Central memory CD8-positive, alpha-beta T cell (primary cell): ENCODE data around the gene ELF5.

Source experiments
- ATAC-seq: fragments of 150-1000 bp; cut with Tn5 transposase; replicated peaks from 2 replicates; pipeline ENCODE4 v1.10.0; 2022; ENCODE audit warnings: mild to moderate bottlenecking, moderate FRiP score, moderate number of reproducible peaks; ENCODE audit not compliant: poor library complexity, severe bottlenecking; ENCODE audit errors: extremely low read depth
- DNase-seq, 2 donors: peaks; one replicate each; pipeline ENCODE4 v3.0.0; 2021; ENCODE audit warnings: low spot score in 2 of 2
- H3K27ac Mint-ChIP-seq: one replicate; pipeline ENCODE4 v1.8.0; 2022; ENCODE audit warnings: low read depth, mild to moderate bottlenecking, moderate library complexity, mixed read lengths
- H3K27me3 Mint-ChIP-seq: one replicate; pipeline ENCODE4 v1.8.0; 2022; ENCODE audit warnings: mixed read lengths
- H3K36me3 Mint-ChIP-seq: one replicate; pipeline ENCODE4 v1.8.0; 2022; ENCODE audit warnings: mild to moderate bottlenecking, moderate library complexity, mixed read lengths; ENCODE audit not compliant: insufficient read depth
- H3K4me1 Mint-ChIP-seq: one replicate; pipeline ENCODE4 v1.8.0; 2022; ENCODE audit warnings: mixed read lengths
- H3K4me3 Mint-ChIP-seq: one replicate; pipeline ENCODE4 v1.8.0; 2022; ENCODE audit warnings: mild to moderate bottlenecking, moderate library complexity, mixed read lengths
- H3K9me3 Mint-ChIP-seq: one replicate; pipeline ENCODE4 v1.8.0; 2022; ENCODE audit warnings: mixed read lengths

Gene ELF5

DNA sequence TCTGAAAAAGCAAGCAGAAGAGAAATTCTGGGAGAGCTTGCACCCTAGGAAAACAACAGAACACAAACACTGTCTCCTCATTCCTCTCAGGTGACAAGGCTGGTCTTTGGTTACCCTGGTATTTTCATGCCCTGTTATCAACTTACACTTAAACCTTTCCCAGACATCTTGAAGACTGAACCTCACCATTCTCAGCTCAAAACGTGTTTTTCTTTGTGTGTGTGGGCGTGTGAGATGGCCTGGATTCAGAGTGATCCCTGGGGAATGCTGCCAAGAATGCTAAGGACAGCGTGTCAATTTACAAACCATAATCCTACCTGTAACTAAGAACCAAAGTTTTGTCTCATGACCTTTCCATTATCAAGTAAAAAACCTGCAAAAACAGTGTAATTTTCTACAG is 33.3 kb downstream of the ELF5 start:
- Mint-ChIP-seq H3K4me1 (no peaks in the 10 kb centered on the region), H3K9me3 (no peaks in the 10 kb centered on the region), H3K36me3 (no peaks in the 10 kb centered on the region), H3K27me3 (peaks cover 20% of the 10 kb centered on the region), H3K4me3 (no peak overlapping the region), H3K27ac (no peak overlapping the region)
- ATAC-seq, result no peak
- DNase-seq, result no peak

DNA sequence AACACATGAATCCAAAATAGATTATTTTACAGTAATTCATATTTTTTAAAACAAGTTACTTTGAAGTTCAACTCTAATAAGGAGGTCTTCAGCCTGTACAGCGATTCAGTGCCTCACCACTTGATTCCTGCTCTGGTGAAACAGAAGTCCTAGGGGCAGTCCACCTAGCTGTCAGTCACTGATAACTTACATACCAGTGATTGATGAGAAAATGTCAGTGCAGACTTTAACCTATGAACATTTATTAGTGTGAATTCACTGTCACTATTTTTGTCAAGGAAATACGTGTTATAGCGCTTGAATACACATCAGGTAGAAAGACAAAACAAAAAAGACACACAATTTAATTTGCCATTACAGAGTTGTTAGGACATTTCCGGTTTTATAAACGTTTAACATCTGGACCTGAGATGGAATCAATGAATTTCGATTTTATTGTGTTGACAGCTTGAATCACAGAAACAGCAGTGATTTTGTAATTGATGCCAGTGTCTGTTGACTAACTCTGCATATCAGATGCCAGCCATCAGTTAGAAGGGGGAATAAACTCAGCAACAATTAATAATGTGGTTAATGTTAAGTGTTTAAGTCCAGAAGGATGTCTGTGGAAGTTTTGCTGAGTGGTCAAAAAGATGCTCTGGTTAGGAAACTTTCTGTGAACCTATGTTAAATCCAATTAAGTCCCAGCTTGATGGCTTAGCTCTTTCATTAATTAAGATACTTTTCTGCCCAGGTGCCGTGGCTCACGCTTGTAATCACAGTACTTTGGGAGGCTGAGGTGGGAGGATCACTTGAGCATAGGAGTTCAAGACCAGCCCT is 34.5 kb downstream of the ELF5 start:
- H3K9me3 Mint-ChIP-seq, result no peaks in the 10 kb centered on the region
- H3K36me3 Mint-ChIP-seq, result no peaks in the 10 kb centered on the region
- H3K4me3 Mint-ChIP-seq, result no peak overlapping the region
- no peak for DNase-seq
- no peaks in the 10 kb centered on the region for H3K4me1 Mint-ChIP-seq
- no peak for ATAC-seq
- H3K27ac Mint-ChIP-seq, result no peak overlapping the region
- peaks cover 20% of the 10 kb centered on the region for H3K27me3 Mint-ChIP-seq

GRCh38 chr11:34476849-34477248 is 36.7 kb downstream of the ELF5 start:
- ATAC-seq, result no peak

GRCh38 chr11:34475656-34476055 is 37.9 kb downstream of the ELF5 start:
- Mint-ChIP-seq H3K27me3 (no peaks in the 10 kb centered on the region), H3K4me3 (no peak overlapping the region), H3K4me1 (no peaks in the 10 kb centered on the region), H3K9me3 (no peaks in the 10 kb centered on the region), H3K27ac (no peak overlapping the region), H3K36me3 (peaks cover 21% of the 10 kb centered on the region)
- no peak for ATAC-seq
- DNase-seq, result no peak

More at GRCh38 chr11:34476849-34477248, 36.7 kb downstream of the ELF5 start:
- peaks cover 4% of the 10 kb centered on the region for H3K27me3 Mint-ChIP-seq
- DNase-seq, result no peak
- H3K9me3 Mint-ChIP-seq, result no peaks in the 10 kb centered on the region
- H3K27ac Mint-ChIP-seq, result no peak overlapping the region
- no peak overlapping the region for H3K4me3 Mint-ChIP-seq
- peaks cover 12% of the 10 kb centered on the region for H3K36me3 Mint-ChIP-seq
- H3K4me1 Mint-ChIP-seq, result no peaks in the 10 kb centered on the region

DNA sequence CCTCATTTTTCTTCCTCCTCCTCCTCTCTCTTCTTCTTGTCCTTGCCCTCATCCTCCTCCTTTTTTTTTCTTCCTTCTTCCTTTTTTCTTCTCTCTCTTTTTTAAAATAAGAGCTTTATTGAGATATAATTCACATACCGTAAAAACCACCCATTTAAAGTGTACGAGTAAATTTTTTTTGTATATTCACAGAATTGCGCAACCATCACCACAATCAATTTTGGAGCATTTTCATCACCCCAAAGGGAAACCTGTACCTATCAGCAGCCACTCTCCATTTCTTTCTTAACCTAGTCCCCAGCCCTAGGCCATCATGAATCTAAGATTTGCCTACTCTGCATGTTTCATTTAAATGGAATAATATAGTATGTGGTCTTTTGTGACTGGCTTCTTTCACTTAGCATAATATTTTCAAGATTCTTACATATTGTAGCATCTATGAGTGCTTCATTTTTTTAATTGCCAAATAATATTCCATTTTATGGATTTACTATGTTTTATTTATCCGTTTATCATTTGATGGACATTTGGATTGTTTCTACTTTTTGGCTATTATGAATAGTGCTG is 39.9 kb downstream of the ELF5 start:
- DNase-seq (no peak), ATAC-seq (no peak)
- H3K4me3 Mint-ChIP-seq, result no peak overlapping the region
- H3K36me3 Mint-ChIP-seq, result peaks cover 26% of the 10 kb centered on the region
- no peaks in the 10 kb centered on the region for H3K4me1 Mint-ChIP-seq
- H3K27ac Mint-ChIP-seq, result peak overlapping the region; percentile 79
- H3K27me3 Mint-ChIP-seq, result no peaks in the 10 kb centered on the region
- no peaks in the 10 kb centered on the region for H3K9me3 Mint-ChIP-seq

DNA sequence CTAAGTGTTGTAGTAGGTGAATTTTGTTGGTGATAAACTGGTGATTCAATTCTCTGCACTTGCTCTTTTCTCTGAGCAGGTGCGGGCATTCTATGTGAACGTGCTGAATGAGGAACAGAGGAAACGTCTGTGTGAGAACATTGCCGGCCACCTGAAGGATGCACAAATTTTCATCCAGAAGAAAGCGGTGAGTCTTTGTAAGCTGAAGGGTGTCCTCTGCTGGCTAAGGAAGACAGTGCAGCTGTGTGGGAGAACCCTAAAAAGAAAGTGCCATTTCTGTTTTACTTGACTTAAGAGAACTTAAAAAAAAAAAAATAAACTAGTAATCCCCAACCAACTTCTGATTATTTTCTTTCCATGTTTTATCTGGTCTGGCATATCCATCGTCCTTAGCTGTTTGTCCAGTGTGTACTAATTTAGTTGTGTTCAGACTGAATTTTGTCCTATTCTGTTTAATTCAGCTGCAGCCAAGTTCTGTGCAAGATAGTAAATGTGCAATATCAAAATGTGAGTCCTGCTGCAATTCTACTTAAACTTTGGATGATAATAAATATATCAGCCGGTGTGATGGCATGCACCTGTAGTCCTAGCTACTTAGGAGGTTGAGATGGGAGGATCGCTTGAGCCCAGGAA is 45.3 kb downstream of the ELF5 start:
- no peak for DNase-seq
- Mint-ChIP-seq H3K9me3 (peaks cover 7% of the 10 kb centered on the region), H3K4me3 (no peak overlapping the region), H3K36me3 (peaks cover 46% of the 10 kb centered on the region), H3K4me1 (no peaks in the 10 kb centered on the region), H3K27ac (no peak overlapping the region), H3K27me3 (no peaks in the 10 kb centered on the region)
- no peak for ATAC-seq

GRCh38 chr11:34466802-34467488 is 46.6 kb downstream of the ELF5 start:
- no peak overlapping the region for H3K4me3 Mint-ChIP-seq
- no peak for ATAC-seq
- H3K4me1 Mint-ChIP-seq, result no peaks in the 10 kb centered on the region
- peaks cover 45% of the 10 kb centered on the region for H3K36me3 Mint-ChIP-seq
- peaks cover 7% of the 10 kb centered on the region for H3K9me3 Mint-ChIP-seq
- no peaks in the 10 kb centered on the region for H3K27me3 Mint-ChIP-seq
- no peak for DNase-seq
- no peak overlapping the region for H3K27ac Mint-ChIP-seq

DNA sequence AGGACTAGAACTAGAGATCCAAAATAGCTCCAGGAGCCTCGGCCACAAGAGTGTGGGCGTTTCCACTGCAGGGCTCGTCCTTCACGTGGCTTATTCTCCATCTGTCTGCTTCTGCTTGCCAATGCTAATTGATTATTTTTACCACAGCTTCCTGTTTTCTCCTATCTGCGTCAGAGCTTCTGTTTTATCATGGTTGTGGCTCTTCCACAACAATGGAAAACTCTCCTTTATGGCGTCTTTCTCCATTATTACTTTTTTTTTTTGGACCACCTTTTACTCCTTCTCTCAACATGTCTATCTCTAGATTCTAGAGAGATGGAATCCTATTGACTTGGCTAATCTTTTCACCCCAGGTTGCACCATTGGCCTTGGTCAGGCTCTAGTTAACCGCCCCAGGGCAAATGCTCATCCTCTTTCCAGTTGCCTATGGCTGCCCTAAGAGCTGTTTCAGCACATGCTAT is 49.0 kb downstream of the ELF5 start:
- H3K36me3 Mint-ChIP-seq, result peaks cover 36% of the 10 kb centered on the region
- H3K4me1 Mint-ChIP-seq, result no peaks in the 10 kb centered on the region
- H3K9me3 Mint-ChIP-seq, result peaks cover 7% of the 10 kb centered on the region
- H3K27me3 Mint-ChIP-seq, result no peaks in the 10 kb centered on the region
- ATAC-seq (no peak), DNase-seq (no peak)
- no peak overlapping the region for H3K27ac Mint-ChIP-seq
- H3K4me3 Mint-ChIP-seq, result no peak overlapping the region

DNA sequence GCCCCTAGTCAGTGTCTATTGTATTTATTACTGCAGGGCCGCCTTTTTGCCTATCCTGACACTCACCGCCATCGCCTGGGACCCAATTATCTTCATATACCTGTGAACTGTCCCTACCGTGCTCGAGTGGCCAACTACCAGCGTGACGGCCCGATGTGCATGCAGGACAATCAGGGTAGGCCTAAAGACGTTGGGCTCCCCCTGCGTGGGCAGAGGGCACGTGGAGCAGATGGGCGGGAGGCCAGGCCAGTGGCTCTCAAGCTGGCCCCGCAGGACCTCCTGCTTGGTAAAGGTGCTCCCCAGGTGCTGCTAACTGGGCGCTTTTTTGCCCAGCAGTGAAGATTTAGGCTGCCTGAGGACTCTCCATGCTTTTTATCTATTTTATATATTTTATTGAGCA is 52.4 kb downstream of the ELF5 start:
- Mint-ChIP-seq H3K4me3 (no peak overlapping the region), H3K36me3 (peaks cover 44% of the 10 kb centered on the region)

GRCh38 chr11:34460278-34460677 is 53.3 kb downstream of the ELF5 start:
- H3K27ac Mint-ChIP-seq, result no peak overlapping the region
- peaks cover 38% of the 10 kb centered on the region for H3K36me3 Mint-ChIP-seq
- no peak for ATAC-seq

More for the DNA sequence above, 52.4 kb downstream of the ELF5 start:
- ATAC-seq (no peak), DNase-seq (no peak)
- Mint-ChIP-seq H3K9me3 (no peaks in the 10 kb centered on the region), H3K27ac (no peak overlapping the region), H3K27me3 (no peaks in the 10 kb centered on the region), H3K4me1 (no peaks in the 10 kb centered on the region)

DNA sequence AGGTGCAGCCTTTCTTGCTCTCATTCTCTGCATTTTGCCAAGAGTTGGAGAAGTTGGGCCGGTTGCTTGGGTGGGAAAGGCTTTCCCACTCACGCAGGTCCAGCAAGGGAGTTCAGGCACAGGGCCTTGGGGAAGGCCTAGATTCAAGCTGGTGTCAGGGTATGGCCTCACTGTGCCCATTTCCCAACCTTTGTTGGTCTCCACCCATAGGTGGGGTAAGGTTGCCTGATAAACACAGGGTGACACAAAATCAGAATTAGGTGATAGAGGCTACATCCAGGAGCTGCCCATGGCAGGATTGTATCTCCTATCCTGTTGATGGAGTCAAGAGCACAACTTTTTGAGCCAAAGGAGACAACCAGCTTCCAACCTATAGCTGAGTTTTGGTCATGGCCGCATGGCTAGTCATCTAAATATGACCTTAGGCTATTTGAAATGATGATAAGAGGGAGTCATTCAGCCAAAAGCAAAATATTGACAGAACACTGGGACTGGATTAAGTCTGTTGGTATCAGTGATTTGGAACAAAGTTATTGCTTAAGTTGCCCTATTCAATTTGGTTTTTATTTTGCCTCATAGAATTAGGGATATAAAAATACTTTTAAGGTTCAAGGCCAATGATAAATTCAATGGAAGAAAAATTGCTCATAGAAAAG is 54.0 kb downstream of the ELF5 start:
- Mint-ChIP-seq H3K36me3 (peaks cover 39% of the 10 kb centered on the region), H3K4me1 (no peaks in the 10 kb centered on the region)

More at GRCh38 chr11:34460278-34460677, 53.3 kb downstream of the ELF5 start:
- Mint-ChIP-seq H3K4me3 (no peak overlapping the region), H3K9me3 (no peaks in the 10 kb centered on the region), H3K4me1 (no peaks in the 10 kb centered on the region), H3K27me3 (no peaks in the 10 kb centered on the region)
- DNase-seq, result no peak

GRCh38 chr11:34458525-34458924 is 55.1 kb downstream of the ELF5 start:
- DNase-seq (no peak), ATAC-seq (no peak)
- H3K9me3 Mint-ChIP-seq, result no peaks in the 10 kb centered on the region
- no peaks in the 10 kb centered on the region for H3K27me3 Mint-ChIP-seq
- peaks cover 37% of the 10 kb centered on the region for H3K36me3 Mint-ChIP-seq
- no peaks in the 10 kb centered on the region for H3K4me1 Mint-ChIP-seq
- H3K27ac Mint-ChIP-seq, result no peak overlapping the region
- H3K4me3 Mint-ChIP-seq, result no peak overlapping the region

More for the DNA sequence above, 54.0 kb downstream of the ELF5 start:
- DNase-seq (no peak), ATAC-seq (no peak)
- Mint-ChIP-seq H3K4me3 (no peak overlapping the region), H3K27ac (no peak overlapping the region), H3K9me3 (no peaks in the 10 kb centered on the region), H3K27me3 (no peaks in the 10 kb centered on the region)
